ENCODE measurements around the gene UXT. TPM values are rescaled to one million over a fixed set of nuclear protein-coding genes. Genes with fewer than 3 reads are reported as not detected.

Gene UXT
- total RNA-seq, 4 donors from 2014 or later: 95.7 to 129 (median 118) TPM

DNA sequence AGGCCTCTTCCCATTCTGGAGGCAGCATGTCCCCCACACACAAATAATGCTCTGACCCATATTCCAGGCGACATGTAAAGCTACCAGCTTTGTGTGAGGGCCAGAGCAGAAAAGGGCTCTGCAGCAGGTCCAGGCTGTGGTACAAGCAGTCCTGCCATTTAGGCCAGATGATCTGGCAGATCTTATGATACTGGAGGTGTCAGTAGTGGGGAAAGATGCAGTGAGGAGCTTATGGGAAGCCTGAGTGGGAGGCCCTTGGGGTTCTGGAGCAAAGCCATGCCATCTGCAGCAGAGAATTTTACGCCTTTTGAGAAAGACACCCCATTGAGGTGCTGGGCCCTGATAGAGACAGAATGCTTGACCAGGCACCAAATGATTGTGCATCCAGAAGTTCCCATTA lies 47.1 kb downstream of the UXT start:
- H3K9me3 ChIP-seq: no peaks in the 10 kb centered on the region
- TF ChIP-seq, protein P1, sequence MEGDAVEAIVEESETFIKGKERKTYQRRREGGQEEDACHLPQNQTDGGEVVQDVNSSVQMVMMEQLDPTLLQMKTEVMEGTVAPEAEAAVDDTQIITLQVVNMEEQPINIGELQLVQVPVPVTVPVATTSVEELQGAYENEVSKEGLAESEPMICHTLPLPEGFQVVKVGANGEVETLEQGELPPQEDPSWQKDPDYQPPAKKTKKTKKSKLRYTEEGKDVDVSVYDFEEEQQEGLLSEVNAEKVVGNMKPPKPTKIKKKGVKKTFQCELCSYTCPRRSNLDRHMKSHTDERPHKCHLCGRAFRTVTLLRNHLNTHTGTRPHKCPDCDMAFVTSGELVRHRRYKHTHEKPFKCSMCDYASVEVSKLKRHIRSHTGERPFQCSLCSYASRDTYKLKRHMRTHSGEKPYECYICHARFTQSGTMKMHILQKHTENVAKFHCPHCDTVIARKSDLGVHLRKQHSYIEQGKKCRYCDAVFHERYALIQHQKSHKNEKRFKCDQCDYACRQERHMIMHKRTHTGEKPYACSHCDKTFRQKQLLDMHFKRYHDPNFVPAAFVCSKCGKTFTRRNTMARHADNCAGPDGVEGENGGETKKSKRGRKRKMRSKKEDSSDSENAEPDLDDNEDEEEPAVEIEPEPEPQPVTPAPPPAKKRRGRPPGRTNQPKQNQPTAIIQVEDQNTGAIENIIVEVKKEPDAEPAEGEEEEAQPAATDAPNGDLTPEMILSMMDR (IDR thresholded peaks at IDR 0.05): no peak
- TF ChIP-seq POLR2A (IDR thresholded peaks at IDR 0.05) (no peak), EP300 (IDR thresholded peaks at IDR 0.05) (no peak)
- DNase-seq (ENCODE audit: low spot score in 2 of 2): no peak
- H3K36me3 ChIP-seq: no peaks in the 10 kb centered on the region
- 85 to 100% methylated on average over 1 to 2 of the region's 2 CpGs for WGBS, 2 donors
- no peaks in the 10 kb centered on the region for H3K27me3 ChIP-seq
- H3K4me3 ChIP-seq: no peak overlapping the region
- no peaks in the 10 kb centered on the region for H3K4me1 ChIP-seq
- no peak overlapping the region for H3K27ac ChIP-seq

DNA sequence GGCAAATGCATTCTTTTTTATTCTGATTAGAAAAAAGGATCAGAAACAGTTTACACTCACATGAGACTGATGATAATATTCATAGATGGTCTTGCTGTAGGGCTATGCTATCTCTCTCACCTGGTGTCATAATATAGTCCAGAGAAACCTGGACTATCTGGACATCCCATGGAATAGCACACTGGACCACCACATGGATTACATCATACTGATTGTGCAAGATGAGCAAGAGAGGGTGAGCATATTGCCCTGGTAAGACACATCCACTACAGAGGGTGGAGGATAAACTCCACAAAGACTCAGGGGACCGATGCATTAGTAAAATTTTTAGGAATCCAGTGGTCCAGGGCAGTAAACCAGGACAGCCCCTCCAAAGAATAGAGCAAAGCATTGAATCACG lies 47.5 kb downstream of the UXT start:
- TF ChIP-seq EP300 (IDR thresholded peaks at IDR 0.05): no peak
- no peak for TF ChIP-seq POLR2A (IDR thresholded peaks at IDR 0.05)
- H3K9me3 ChIP-seq: no peaks in the 10 kb centered on the region
- no peak overlapping the region for H3K27ac ChIP-seq
- WGBS, 2 donors: 67 to 83% methylated on average over 1 to 2 of the region's 2 CpGs
- H3K27me3 ChIP-seq: no peaks in the 10 kb centered on the region
- no peak overlapping the region for H3K4me3 ChIP-seq
- H3K4me1 ChIP-seq: no peaks in the 10 kb centered on the region
- DNase-seq (ENCODE audit: low spot score in 2 of 2): no peak
- H3K36me3 ChIP-seq: no peaks in the 10 kb centered on the region

DNA sequence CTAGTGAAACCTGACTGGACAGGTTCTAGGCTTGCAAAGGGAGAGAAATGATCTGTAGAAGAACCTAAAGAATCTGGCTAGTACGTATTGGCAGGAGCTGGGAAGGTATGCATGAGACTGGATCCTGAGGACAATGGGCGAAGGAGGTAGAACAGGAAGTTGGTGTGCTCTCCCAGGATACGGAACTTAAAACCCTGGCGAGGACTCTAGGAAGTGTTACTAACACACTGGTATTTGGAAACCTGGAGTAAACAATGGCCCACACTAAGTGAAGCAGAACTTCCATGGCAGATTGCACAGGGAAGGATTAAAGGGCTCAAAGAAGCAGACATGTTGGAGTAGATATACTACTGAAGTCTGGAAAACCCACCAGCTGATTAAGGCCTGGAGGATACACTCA lies 48.5 kb downstream of the UXT start:
- 78 to 89% methylated on average over 3 to 4 of the region's 4 CpGs for WGBS, 2 donors
- Histone ChIP-seq H3K36me3 (no peaks in the 10 kb centered on the region), H3K4me1 (no peaks in the 10 kb centered on the region), H3K9me3 (no peaks in the 10 kb centered on the region), H3K4me3 (no peak overlapping the region), H3K27me3 (no peaks in the 10 kb centered on the region), H3K27ac (no peak overlapping the region)
- TF ChIP-seq, protein P1 (IDR thresholded peaks at IDR 0.05): no peak
- TF ChIP-seq EP300 (IDR thresholded peaks at IDR 0.05) (no peak), POLR2A (IDR thresholded peaks at IDR 0.05) (no peak)
- no peak for DNase-seq (ENCODE audit: low spot score in 2 of 2)

DNA sequence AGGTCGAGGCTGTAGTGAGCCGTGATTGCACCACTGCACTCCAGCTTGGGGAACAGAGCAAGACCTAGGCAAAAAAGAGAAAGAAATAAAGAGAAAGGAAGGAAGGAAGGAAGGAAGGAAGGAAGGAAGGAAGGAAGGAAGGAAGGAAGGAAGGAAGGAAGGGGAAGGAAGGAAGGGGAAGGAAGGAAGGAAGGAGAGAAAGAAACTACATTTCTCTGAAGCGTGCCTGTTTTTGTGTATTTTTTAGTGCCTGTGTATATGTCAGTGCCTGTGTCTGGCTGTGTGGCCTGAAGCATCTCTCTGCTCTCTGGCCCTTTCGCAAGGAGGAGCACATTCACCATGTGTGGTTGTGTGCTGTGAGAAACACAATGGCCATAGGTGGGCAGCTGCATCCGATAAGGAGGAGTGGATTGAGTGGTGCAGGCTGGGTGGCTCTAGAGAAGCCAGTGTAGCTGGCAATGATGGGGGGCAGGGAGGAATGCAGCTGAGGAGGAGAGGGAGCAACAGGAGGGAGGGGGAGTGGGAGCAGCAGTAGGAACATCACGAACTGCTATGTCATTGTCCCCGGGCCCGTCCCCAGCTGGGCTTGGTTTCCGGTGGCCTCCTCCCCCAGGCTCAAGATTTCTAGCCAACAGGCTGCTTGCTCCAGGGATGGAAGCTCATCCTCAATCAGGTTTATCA lies 50.7 kb downstream of the UXT start:
- 45 to 68% methylated on average over 9 of the region's 9 CpGs for WGBS, 2 donors
- H3K27me3 ChIP-seq: no peaks in the 10 kb centered on the region
- DNase-seq (ENCODE audit: low spot score in 2 of 2): no peak
- no peak overlapping the region for H3K4me3 ChIP-seq
- no peaks in the 10 kb centered on the region for H3K9me3 ChIP-seq
- no peaks in the 10 kb centered on the region for H3K36me3 ChIP-seq
- no peak overlapping the region for H3K27ac ChIP-seq
- TF ChIP-seq POLR2A (IDR thresholded peaks at IDR 0.05): no peak
- TF ChIP-seq, protein P1 (IDR thresholded peaks at IDR 0.05): no peak
- TF ChIP-seq EP300 (IDR thresholded peaks at IDR 0.05): no peak
- H3K4me1 ChIP-seq: no peaks in the 10 kb centered on the region

DNA sequence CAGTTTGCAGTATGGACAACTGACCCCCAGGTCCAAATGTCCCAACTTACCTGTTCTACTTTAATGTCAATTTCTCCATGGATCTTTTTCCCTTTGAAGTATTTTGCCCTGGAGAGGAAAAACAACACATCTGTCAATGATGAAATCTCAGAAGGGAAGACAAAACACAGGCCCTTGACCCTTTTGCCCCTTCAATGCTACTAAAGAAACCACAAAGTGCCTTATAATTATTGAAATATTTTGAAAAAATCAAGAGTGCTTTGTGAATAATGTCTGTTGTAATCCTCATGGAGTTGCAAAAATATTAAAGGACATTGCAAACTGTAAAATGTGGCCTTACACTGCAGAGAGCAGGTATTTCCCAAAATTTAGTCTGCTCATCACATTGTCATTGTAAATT lies 51.9 kb downstream of the UXT start:
- H3K27me3 ChIP-seq: no peaks in the 10 kb centered on the region
- no peaks in the 10 kb centered on the region for H3K9me3 ChIP-seq
- H3K4me3 ChIP-seq: no peak overlapping the region
- no peak overlapping the region for H3K27ac ChIP-seq
- TF ChIP-seq, protein P1 (IDR thresholded peaks at IDR 0.05): no peak
- TF ChIP-seq EP300 (IDR thresholded peaks at IDR 0.05) (no peak), POLR2A (IDR thresholded peaks at IDR 0.05) (no peak)
- no peaks in the 10 kb centered on the region for H3K4me1 ChIP-seq
- H3K36me3 ChIP-seq: no peaks in the 10 kb centered on the region
- DNase-seq (ENCODE audit: low spot score in 2 of 2): no peak
